Measurements from ENCODE around the gene LRBA.
"Not testable (repeated sequence)": the region's sequence is repeated elsewhere in the genome, so short reads cannot be mapped to it uniquely, and the experiment has no call there.

LRBA gene

GRCh38 chr4:151021637-151022334, 6.7 kb upstream of the LRBA start:
- no peak for DNase-seq (ENCODE audit: insufficient read length, low spot score)
- FAIRE-seq: no peak

GRCh38 chr4:151015459-151016347, 619 bp upstream of the LRBA start:
- peak; percentile 77 for FAIRE-seq
- peak; percentile 60 for DNase-seq (ENCODE audit: insufficient read length, low spot score)

GRCh38 chr4:151013944-151014343, 1.1 kb downstream of the LRBA start:
- DNase-seq (ENCODE audit: insufficient read length, low spot score) (no peak), FAIRE-seq (peak; percentile 78)

DNA sequence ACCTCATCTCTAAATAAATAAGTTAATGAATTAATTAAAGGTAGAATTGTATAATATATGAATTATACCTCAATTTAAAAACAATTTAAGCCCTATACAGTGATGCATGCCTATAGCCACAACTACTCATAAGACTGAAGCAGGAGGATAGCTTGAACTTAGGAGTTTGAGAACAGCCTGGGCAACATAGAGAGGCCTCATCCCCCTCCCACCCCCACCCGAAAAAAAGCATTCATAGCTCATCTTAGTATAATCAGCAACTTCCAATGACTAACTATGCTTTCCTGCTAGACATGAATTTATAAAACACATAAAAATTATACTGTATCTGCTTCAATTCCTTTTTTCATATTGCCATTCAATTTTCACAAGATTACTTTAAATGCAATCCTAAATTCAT, 1.6 kb downstream of the LRBA start:
- no peak for FAIRE-seq
- no peak for DNase-seq (ENCODE audit: insufficient read length, low spot score)

- DNase-seq (ENCODE audit: insufficient read length, low spot score) (no peak), FAIRE-seq (no peak)
Observed at GRCh38 chr4:151012820-151013219, 2.3 kb downstream of the LRBA start.

DNA sequence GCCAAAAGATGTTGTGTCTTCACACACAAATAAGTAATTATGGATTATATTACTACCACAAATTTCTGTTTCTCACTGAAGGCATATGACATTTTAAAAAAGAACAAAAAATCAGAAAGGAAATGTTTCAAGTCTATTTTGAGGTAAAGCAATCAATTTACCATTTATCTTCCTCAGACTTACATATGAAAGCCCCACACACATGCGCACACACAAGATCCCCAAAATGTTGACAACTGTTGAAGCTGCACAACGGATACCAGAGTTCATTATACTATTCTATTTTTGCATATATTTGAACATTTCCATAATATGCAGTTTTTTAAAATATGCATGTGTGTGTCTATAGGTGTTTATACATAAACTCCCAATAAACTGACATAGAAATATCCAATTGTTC, 2.7 kb downstream of the LRBA start:
- FAIRE-seq (peak; percentile 65), DNase-seq (ENCODE audit: insufficient read length, low spot score) (no peak)

- DNase-seq (ENCODE audit: insufficient read length, low spot score): no peak
- no peak for FAIRE-seq
Observed at GRCh38 chr4:151004222-151004621, 10.9 kb downstream of the LRBA start.

DNA sequence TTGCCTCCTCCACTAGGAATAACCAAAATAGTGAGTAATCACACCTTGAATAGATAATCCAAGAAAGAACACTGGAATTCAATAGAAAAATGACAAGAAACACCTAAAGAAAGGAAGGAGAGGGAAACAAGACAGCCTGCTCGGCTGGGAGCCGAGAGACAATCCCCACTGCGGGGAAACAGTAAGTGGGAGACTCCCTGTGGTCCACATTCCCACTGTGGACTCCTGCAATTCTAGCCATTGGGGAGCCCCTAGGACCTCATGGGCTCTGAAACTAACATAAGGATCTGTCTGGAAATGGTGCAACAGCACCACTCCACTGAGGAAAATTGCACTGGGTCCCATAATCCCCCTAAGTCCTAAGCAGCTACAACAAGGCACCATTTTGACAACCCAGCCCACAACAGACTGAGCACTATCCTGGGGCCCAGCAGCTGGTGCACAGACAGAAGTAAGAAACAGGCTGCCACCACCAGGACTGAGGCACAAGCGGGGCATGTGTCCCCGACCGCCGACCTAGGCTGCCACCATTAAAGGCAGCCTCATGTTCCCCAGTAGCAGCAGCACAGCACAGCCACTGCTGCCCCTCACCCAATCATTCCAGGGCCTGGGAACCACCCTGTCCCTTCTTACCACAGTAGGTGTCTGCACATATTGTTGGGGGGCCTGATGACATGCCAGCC, 14.2 kb downstream of the LRBA start:
- FAIRE-seq: no peak
- DNase-seq (ENCODE audit: insufficient read length, low spot score): no peak

DNA sequence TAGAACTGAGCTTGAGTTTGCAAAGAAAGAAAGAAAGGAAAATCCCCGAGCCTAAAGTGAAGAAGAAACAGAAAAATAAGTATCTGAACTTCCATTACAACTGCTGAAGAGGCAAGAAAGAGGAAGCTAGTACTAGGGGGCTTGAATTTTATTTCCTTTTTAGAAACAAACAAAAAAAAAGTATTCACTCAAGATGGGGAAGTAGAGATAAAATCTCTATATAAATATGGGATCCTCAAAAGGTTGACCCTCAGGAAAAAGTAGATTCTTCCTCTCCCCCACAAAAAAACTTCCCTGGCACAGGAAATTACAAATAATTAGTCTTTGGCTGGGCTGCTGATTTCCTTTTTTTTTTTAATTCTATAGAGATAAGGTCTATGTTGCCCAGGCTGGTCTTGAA, 16.0 kb downstream of the LRBA start:
- FAIRE-seq (peak; percentile 23), DNase-seq (ENCODE audit: insufficient read length, low spot score) (no peak)

- DNase-seq (ENCODE audit: insufficient read length, low spot score): no peak
Observed at GRCh38 chr4:150997141-150997540, 17.9 kb downstream of the LRBA start.

DNA sequence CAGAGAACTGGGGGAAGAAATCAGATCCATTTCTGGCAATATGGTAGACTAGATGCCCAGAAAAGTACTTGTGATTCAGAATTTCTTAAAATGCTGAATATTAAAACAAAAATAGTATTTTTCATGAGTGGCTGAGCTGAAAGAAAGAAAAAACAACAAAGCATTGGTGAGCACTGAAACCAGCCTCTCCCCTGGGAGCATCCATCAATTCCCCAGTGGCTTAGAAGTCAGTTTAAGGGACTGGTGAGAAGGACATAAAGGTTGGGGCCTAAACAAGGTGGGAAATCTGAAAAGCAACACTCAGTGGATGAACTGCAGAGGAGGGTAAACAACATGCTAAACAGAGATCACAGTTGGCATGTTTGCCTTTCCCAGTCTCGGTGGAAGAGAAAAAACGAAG, 20.4 kb downstream of the LRBA start:
- no peak for DNase-seq (ENCODE audit: insufficient read length, low spot score)
- peak; percentile 14 for FAIRE-seq

More at GRCh38 chr4:150997141-150997540, 17.9 kb downstream of the LRBA start:
- peak; percentile 71 for FAIRE-seq

DNA sequence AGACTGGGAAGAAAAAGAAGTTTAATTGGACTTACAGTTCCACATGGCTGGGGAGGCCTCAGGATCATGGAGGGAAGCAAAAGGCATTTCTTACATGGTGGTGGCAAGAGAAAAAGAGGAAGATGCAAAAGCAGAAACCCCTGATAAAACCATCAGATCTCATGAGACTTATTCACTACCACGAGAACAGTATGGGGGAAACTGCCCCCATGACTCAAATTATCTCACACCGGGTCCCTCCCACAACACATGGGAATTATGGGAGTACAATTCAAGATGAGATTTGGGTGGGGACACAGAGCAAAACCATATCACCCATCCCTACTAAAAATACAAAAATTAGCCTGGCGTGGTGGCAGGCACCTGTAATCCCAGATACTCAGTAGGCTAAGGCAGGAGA, 21.5 kb downstream of the LRBA start:
- FAIRE-seq; DNase-seq (ENCODE audit: insufficient read length, low spot score): not testable (repeated sequence)

GRCh38 chr4:150990993-150991392, 24.1 kb downstream of the LRBA start:
- DNase-seq (ENCODE audit: insufficient read length, low spot score): no peak
- FAIRE-seq: peak; percentile 85

DNA sequence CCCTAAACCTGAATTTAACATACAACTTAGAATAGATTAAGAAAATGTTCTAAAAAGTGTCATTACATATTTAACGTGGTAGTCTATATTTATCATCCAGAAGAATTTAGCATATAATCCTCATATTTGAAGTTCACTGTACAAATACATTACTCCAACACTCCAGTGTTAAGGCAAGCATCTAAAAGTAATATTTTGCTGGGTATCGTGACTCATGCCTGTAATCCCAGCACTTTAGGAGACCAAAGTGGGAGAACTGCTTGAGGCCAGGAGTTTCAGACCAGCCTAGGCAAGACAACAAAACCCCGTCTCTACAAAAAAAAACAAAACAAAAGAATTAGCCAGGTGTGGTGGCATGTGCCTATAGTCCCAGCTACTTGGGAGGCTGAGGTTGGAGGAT, 24.8 kb downstream of the LRBA start:
- DNase-seq (ENCODE audit: insufficient read length, low spot score) (no peak), FAIRE-seq (no peak)

DNA sequence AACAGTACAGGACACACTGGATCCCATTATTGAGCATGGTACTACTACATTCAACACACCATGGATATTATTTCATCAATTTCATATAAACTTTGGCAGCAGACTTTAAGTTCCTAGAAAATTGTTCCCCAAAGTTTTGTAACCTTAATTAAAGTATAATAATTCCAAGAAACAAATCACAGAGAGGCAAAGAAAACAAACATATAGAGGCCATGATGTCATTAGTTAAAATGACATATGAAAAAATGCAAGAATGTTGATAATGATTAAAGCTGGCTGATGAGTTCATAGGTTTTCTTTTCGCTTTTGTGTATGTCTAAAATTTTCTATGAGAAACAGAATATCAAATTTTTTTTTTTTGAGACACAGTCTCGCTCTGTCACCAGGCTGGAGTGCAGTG, 26.8 kb downstream of the LRBA start:
- no peak for DNase-seq (ENCODE audit: insufficient read length, low spot score)
- FAIRE-seq: no peak

DNA sequence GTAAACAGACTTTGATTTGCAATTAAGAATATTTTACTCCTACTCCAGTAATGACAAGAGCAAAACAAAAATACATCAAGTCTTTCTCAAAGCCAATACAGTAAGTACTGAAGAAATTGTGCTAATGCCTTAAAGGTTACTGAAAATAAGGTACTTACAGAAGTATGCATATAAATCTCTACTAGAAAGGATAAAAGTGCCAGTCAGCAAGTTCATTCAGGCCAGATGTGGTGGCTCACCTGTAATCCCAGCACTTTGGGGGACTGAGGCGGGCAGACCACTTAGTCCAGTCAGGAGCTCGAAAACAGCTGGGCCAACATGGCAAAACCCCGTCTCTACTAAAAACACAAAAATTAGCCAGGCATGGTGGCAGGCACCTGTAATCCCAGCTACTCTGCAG, 27.9 kb downstream of the LRBA start:
- peak; percentile 62 for FAIRE-seq
- no peak for DNase-seq (ENCODE audit: insufficient read length, low spot score)

DNA sequence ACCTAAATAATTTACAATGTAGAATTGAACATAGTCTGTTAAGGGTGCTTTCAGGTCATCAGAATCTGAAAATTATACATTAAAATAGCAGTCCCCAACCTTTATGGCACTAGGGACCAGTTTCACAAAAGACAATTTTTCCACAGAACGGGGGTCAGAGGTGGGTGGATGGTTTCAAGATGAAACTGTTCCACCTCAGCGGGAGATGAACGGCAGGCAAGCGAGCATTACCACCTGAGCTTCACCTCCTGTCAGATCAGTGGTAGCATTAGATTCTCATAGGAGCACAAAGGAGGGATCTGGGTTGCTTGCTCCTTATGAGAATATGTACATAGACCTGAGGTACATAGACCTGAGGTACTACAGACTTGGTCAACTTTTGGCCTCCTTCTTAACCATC, 29.0 kb downstream of the LRBA start:
- DNase-seq (ENCODE audit: insufficient read length, low spot score) (no peak), FAIRE-seq (no peak)

GRCh38 chr4:150983851-150984250, 31.2 kb downstream of the LRBA start:
- no peak for FAIRE-seq
- DNase-seq (ENCODE audit: insufficient read length, low spot score): no peak

GRCh38 chr4:150982557-150983233, 32.4 kb downstream of the LRBA start:
- DNase-seq (ENCODE audit: insufficient read length, low spot score): no peak
- FAIRE-seq: peak; percentile 58

- DNase-seq (ENCODE audit: insufficient read length, low spot score): no peak
- no peak for FAIRE-seq
Observed at GRCh38 chr4:150978738-150979575, 36.1 kb downstream of the LRBA start.
